Measurements from ENCODE around the gene TAF6L. TPM values are rescaled to one million over a fixed set of nuclear protein-coding genes. Genes with fewer than 3 reads are reported as not detected.
A peak's percentile ranks its signal among the peaks of the same experiment; 100 is the strongest.
"Not testable (repeated sequence)": the region's sequence is repeated elsewhere in the genome, so short reads cannot be mapped to it uniquely, and the experiment has no call there.

The TAF6L gene
- total RNA-seq, 1 donor = 16.8 TPM

DNA sequence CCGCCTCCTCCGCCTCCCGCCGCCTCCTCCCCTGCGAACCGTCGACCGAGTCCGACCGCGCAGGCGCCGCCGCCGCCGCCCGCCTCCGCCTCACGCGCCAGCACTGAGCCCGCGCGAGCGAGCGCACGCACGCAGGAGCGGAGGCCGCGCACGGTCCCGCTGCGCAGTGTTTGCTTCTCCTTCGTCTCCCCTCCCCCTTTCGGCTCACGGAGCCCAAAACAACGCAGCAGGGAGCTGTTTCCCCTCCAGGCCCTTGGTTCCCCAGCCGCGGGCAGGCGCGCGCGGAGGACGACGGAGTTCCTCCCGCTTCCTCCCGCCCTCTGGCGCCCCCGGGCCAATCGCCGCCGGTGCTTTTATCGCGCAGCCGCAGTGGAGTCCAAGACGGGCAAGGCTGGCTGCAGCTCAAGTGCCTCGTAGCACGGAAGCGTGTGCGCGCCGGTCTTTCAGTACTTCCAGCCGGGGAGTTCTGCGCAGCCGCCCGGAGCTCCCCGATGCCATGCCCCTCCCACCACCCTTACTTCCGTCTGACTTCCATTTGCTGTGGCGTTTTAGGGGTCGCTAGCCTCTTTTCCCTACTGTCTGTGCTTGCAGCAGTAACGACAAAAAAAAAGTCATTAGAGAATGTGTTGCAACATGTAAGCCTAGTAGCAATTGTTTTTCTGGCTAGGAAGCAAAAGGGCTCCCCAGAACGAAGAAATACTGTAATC, 43.9 kb upstream of the TAF6L start, which contains the start of gene HNRNPUL2:
Gene HNRNPUL2, minus strand, starts transcription at position 293 of the 707 bp plus-strand sequence. CDS start 301 bp downstream, outside the sequence.
- no peak for TF ChIP-seq CTCF (IDR thresholded peaks at IDR 0.05; ENCODE audit: insufficient read depth, low read depth, low read length)
- H3K4me3 ChIP-seq (ENCODE audit: low read depth, low read length) = peak within 1 kb of the TSS; percentile 91
- peak; percentile 99 for DNase-seq (ENCODE audit: low read depth)

DNA sequence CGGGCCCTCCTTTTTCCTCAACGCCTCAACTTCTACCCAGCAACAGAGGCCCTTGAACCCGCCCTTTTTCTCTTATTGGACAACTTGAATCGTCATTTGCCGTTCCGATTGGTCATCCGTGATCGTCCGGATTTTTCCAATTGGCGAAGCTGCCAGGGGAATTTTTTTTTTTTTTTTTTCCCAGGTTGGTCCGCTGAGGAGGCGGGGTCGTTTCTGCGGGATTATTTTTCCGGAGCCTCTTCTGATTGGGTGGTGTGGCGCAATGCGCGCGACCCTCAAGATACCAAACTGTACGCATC, 43.4 kb upstream of the TAF6L start:
- TF ChIP-seq CTCF (IDR thresholded peaks at IDR 0.05; ENCODE audit: insufficient read depth, low read depth, low read length) = no peak

DNA sequence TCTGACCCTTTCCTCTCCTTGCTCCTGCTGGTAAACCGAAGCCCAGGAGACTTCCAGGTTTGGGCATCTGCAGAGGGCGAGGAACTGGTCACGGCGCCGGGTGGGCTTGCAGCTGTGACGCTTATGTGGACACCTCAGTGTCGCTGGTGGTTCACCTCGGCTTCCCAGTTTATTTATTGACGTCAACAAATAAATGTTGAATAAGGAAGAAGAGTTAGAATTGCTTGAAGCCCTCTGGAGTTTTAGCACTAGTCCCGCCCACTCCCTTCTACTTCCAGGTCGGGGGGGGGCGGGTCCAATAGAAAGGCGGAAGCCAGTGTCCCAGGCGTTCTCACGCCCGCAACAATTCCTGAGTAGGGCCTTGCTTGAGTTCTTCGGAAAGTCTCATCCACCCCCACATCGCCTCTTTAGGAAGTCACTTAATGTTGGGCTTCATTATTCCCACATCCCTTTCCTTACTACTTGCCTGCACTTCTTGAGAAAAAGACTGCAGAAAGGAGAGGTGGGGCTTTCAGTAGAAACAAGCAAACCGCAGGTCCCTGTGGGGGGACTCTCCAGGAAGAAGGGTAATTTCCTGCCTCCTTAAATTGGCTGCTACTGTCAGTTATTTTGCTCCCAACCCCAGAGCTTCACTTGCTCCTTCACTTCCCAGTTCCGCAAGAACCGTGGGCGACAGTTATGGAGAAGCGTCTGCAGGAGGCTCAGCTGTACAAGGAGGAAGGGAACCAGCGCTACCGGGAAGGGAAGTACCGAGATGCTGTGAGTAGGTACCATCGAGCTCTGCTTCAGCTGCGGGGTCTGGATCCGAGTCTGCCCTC, 42.8 kb upstream of the TAF6L start, which contains the start of gene TTC9C:
Gene TTC9C, plus strand, starts transcription at position 316 of the 818 bp plus-strand sequence. Its CDS starts 363 bp downstream, at position 679.
- H3K4me3 ChIP-seq (ENCODE audit: low read depth, low read length) = peak within 1 kb of the TSS; percentile 91
- peak; percentile 90 for DNase-seq (ENCODE audit: low read depth)
- no peak for TF ChIP-seq CTCF (IDR thresholded peaks at IDR 0.05; ENCODE audit: insufficient read depth, low read depth, low read length)

More for the DNA sequence above, 43.4 kb upstream of the TAF6L start:
- H3K4me3 ChIP-seq (ENCODE audit: low read depth, low read length) = peak overlapping the region; percentile 91
- peak; percentile 99 for DNase-seq (ENCODE audit: low read depth)

DNA sequence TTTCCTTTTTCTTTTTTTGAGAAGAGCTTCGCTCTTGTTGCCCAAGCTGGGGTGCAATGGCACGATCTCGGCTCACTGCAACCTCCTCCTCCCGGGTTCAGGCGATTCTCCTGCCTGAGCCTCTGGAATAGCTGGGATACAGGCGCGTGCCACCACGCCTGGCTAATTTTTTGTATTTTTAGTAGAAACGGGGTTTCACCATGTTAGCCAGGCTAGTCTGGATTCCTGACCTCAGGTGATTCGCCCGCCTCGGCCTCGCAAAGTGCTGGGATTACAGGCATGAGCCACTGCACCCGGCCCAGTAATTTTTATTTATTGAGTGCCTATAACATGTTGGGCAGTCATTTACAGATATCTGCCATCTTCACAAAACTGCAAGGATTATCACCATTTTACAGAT, 41.1 kb upstream of the TAF6L start:
- DNase-seq (ENCODE audit: low read depth) = not testable (repeated sequence)
- H3K4me3 ChIP-seq (ENCODE audit: low read depth, low read length) = peak overlapping the region; percentile 91

- DNase-seq (ENCODE audit: low read depth) = peak; percentile 55
- TF ChIP-seq CTCF (IDR thresholded peaks at IDR 0.05; ENCODE audit: insufficient read depth, low read depth, low read length) = peak; percentile 22
- no peak overlapping the region for H3K4me3 ChIP-seq (ENCODE audit: low read depth, low read length)
These were observed 38.4 kb upstream of the TAF6L start for GRCh38 chr11:62732830-62733229.

GRCh38 chr11:62737196-62737595, 34.0 kb upstream of the TAF6L start:
- DNase-seq (ENCODE audit: low read depth) = no peak
- no peak for TF ChIP-seq CTCF (IDR thresholded peaks at IDR 0.05; ENCODE audit: insufficient read depth, low read depth, low read length)
- no peak overlapping the region for H3K4me3 ChIP-seq (ENCODE audit: low read depth, low read length)

DNA sequence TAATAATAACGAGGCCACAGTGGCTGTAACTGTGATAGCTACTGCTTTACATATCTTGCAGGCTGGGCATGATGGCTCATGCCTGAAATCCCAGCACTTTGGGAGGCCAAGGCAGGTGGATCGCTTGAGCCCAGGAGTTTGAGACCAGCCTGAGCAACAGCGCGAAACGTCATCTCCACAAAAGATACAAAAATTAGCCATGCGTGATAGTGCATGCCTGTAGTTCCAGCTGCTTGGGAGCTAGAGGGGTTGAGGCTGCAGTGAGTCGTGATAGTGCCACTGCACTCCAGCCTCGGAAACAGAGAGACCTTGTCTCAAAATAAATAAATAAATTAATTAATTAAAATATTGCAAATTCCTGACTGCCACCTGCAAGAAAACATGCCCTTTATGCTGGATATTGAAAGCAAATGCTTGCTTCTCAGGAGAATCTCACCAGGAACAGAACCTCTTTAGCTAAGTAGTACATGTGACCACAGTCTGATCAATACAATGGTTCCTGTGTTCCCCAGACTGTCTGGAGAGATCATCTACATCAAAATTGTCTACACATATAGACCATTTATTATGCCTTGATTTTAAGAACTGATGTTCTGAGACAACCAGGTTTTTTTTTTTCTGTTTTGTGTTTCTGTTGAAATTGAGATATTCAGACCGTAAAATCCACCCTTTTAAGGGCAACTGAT, 23.6 kb upstream of the TAF6L start:
- H3K4me3 ChIP-seq (ENCODE audit: low read depth, low read length) = no peak overlapping the region
- no peak for DNase-seq (ENCODE audit: low read depth)
- TF ChIP-seq CTCF (IDR thresholded peaks at IDR 0.05; ENCODE audit: insufficient read depth, low read depth, low read length) = no peak

DNA sequence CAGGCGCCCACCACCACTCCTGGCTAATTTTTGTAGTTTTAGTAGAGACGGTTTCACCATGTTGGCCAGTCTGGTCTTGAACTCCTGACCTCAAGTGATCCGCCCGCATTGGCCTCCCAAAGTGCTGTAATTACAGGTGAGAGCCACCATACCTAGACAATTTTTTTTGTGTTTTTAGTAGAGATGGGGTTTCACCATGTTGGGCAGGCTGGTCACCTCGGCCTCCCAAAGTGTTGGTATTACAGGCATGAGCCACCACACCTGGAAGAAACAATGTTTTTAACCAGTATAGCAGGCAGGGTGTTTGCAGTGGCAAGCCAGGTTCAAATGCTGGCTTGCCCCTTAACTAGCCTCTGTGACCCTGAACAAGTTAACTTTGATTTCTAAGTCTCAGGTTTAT, 21.3 kb upstream of the TAF6L start:
- H3K4me3 ChIP-seq (ENCODE audit: low read depth, low read length); DNase-seq (ENCODE audit: low read depth): not testable (repeated sequence)
